ENCODE data around the gene UQCC3.

DNA sequence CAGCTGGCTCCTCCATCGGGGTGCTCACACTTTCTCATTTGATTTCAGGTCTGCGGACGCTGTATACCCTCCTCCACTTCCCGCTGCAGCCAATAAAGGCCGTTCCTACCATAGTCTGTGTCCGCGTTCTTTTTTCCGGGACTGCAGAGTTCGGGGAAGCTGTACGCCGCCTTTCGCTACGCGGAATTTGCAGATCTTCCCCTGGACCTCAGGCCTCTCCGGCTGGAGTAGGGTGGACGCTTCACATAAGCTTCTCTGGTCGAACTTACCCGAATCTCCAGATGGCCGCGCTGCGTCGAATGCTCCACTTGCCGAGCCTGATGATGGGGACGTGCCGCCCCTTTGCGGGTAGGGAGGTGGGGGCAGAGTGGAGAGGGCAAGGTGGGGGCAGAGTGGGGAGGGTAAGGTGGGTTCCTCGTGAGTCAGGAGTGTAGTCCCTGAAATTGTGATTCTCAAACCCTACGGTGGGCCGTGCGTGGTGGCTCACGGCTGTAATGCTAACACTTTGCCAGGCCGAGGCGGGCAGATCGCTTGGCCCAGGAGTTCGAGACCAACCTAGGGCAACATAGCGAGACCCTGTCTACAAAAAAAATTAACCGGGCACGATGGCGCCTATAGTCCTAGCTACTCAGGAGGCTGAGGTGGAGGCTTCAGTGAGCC, 5.7 kb upstream of the UQCC3 start:
- TF ChIP-seq, protein P1, sequence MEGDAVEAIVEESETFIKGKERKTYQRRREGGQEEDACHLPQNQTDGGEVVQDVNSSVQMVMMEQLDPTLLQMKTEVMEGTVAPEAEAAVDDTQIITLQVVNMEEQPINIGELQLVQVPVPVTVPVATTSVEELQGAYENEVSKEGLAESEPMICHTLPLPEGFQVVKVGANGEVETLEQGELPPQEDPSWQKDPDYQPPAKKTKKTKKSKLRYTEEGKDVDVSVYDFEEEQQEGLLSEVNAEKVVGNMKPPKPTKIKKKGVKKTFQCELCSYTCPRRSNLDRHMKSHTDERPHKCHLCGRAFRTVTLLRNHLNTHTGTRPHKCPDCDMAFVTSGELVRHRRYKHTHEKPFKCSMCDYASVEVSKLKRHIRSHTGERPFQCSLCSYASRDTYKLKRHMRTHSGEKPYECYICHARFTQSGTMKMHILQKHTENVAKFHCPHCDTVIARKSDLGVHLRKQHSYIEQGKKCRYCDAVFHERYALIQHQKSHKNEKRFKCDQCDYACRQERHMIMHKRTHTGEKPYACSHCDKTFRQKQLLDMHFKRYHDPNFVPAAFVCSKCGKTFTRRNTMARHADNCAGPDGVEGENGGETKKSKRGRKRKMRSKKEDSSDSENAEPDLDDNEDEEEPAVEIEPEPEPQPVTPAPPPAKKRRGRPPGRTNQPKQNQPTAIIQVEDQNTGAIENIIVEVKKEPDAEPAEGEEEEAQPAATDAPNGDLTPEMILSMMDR (conservative IDR thresholded peaks at IDR 0.05; ENCODE audit: low read length), result no peak
- no peak for TF ChIP-seq EZH2phosphoT487 (IDR thresholded peaks at IDR 0.05; ENCODE audit: borderline replicate concordance)

Measured in Loucy (cell line).